AG10803 (cell line): ENCODE measurements around the gene DNAH14.

ENCODE experiments used
- DNase-seq: peaks from one replicate; pipeline ENCODE4 v3.0.0; 2010; ENCODE audit warnings: low read depth
- H3K4me3 ChIP-seq: 2 replicates; pipeline ENCODE4 v1.5.1; 2011; ENCODE audit warnings: mild to moderate bottlenecking, low read length, control low read depth
- CTCF ChIP-seq: conservative IDR thresholded peaks from 2 replicates; pipeline ENCODE4 v1.5.1; 2011; ENCODE audit warnings: mild to moderate bottlenecking, low read length, control low read depth, inconsistent platforms

DNAH14 gene

GRCh38 chr1:225259542-225259941, 330.1 kb downstream of the DNAH14 start:
- H3K4me3 ChIP-seq = no peak overlapping the region
- TF ChIP-seq CTCF = no peak
- no peak for DNase-seq

DNA sequence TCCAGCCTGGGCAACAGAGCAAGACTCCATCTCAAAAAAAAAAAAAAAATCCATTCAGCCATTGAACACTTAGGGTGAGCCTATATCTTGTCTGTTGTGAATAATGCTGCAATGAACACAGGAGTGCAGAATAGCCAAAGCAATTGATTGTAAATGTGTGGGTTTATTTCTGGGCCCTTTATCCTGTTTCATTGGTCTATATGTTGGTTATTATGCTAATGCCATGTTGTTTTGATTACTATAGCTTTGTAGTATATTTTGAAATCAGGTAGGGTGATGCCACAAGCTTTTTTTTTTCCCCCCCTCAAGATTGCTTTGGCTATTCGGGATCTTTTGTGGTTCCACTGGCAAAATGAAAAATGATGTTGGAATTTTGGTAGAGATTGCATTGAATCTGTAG, 330.8 kb downstream of the DNAH14 start:
- DNase-seq = no peak
- TF ChIP-seq CTCF = no peak
- H3K4me3 ChIP-seq = no peak overlapping the region

DNA sequence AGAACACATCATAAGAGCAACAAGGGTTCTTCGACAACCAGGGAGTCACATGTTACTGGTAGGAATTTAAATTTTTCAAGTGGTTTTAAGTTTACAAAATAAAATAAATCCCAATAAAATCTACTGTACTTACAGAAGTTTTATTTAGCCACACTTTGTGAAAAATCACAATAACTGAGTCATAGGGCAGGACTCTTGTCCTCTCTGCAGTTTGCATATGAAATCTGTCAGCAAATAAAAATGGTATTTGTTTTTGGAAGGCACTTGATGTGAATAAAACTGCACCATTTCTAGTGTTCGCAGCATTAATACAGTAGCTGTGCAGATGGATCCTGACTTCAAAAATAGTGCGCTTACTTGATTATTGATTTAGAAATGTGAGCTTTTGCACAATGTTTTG, 348.0 kb downstream of the DNAH14 start:
- DNase-seq = no peak
- no peak overlapping the region for H3K4me3 ChIP-seq
- TF ChIP-seq CTCF = no peak

DNA sequence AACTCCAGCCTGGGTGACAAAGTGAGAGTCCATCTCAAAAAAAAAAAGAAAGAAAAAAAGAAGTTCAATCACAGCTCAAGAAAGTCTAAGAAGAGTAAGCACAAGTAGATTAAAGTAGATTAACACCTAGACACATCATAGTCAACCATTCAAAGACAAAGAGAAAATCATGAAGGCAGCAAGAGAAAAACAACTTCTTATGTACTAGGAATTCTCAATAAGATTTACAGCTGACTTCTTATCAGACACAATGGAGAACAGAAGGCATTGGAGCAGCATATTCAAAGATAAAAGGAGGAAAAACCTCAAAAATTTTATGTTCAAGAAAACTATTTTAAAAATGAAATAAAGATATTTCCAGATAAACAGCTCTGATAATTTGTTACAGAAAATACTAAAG, 351.1 kb downstream of the DNAH14 start:
- no peak for DNase-seq
- no peak overlapping the region for H3K4me3 ChIP-seq
- TF ChIP-seq CTCF = no peak

- no peak overlapping the region for H3K4me3 ChIP-seq
- no peak for TF ChIP-seq CTCF
- DNase-seq = no peak
These were observed 360.8 kb downstream of the DNAH14 start for GRCh38 chr1:225290244-225290643.

DNA sequence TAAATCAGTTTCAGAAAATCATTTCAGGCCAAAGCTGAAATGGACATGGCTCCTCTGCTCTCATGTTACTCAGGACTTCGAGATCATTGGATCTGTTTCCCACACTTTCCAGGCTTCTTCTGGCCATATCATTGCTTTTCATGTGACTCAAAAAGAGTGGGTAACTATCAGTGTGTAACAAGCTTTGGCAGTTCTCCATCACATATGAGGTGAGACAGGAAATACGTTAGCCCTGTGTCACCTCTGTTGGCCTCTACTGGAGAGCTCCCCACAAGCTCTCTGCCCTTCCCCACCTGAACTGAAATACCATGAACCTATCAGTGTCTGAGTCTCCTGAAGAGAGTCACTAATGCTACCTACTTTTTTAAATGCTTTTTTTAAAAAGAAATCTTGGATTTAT, 370.1 kb downstream of the DNAH14 start:
- TF ChIP-seq CTCF = no peak
- no peak for DNase-seq
- H3K4me3 ChIP-seq = no peak overlapping the region

GRCh38 chr1:225300381-225300780, 370.9 kb downstream of the DNAH14 start:
- no peak for TF ChIP-seq CTCF
- no peak overlapping the region for H3K4me3 ChIP-seq
- no peak for DNase-seq
